K562 (cell line): ENCODE data around the gene RAPGEF5. TPM values are rescaled to one million over a fixed set of nuclear protein-coding genes. Genes with fewer than 3 reads are reported as not detected.

Experiments used
- BDP1 ChIP-seq: IDR thresholded peaks from 3 replicates; pipeline ENCODE4 v1.6.1; 2011; ENCODE audit not compliant: insufficient read length, insufficient read depth
- CEBPZ ChIP-seq: fragments of 150-350 bp; IDR thresholded peaks from 2 replicates; pipeline ENCODE4 v1.6.1; 2014; ENCODE audit warnings: low read depth, mild to moderate bottlenecking, low read length, borderline replicate concordance
- SFPQ ChIP-seq: fragments of 200-400 bp; formaldehyde crosslinking; IDR thresholded peaks from 2 replicates; pipeline ENCODE4 v1.6.1; 2017; ENCODE audit warnings: mild to moderate bottlenecking, low read depth, low read length, moderate library complexity
- ZNF239 ChIP-seq: fragments of 250-450 bp; sonication (Bioruptor Pico); IDR thresholded peaks from 2 replicates; pipeline ENCODE4 v1.4.0; 2020; ENCODE audit warnings: mild to moderate bottlenecking
- ZNF444 ChIP-seq: fragments of 250-450 bp; sonication (Bioruptor Pico); IDR thresholded peaks from 2 replicates; pipeline ENCODE4 v1.4.0; 2020; ENCODE audit warnings: mild to moderate bottlenecking, moderate library complexity
- polyA plus RNA-seq, 8 experiments: library from polyadenylated mRNA; depleted of rRNA in 4 of 8; stranded (reverse) in 5 of 8; unstranded in 3 of 8; fragments of >200 nt; fragmentation: Nextera tagmentation in 2 of 8; fragmentation: Illumina TruSeq in 1 of 8; extraction: Ambion mirVana in 2 of 8; extraction: Trizol in 1 of 8; gene quantifications; 2 replicates each; pipeline versions ENCODE4 v1.2.1 to v1.2.3, GENCODE V29; 2011 to 2014; ENCODE audit warnings: inconsistent platforms in 1 of 8, missing spikeins in 1 of 8
- total RNA-seq, 7 experiments: library from RNA; depleted of rRNA in 6 of 7; stranded (reverse); fragments of >200 nt in 6 of 7; fragmentation: Illumina TruSeq in 2 of 7; extraction: Trizol in 2 of 7; gene quantifications; 2 replicates each; pipeline versions ENCODE4 v1.2.1 to v1.2.3, GENCODE V29; 2011 to 2021; ENCODE audit warnings: low replicate concordance in 1 of 7

RAPGEF5 gene
- total and polyA plus RNA-seq, 9 of the 15 experiments (the other 6 are each of a cell fraction or from before 2014, with no cell fraction given) = 0.39 to 2.0 (median 1.1) TPM

GRCh38 chr7:22153432-22154142, 203.4 kb downstream of the RAPGEF5 start (continued):
- TF ChIP-seq CEBPZ (no peak), SFPQ (no peak), ZNF444 (CRISPR knock-in tag) (no peak), BDP1 (no peak), ZNF239 (no peak)
